Adrenal gland (tissue), 5 donors: ENCODE results near the gene KLHL29.

Experiments
- POLR2A ChIP-seq, 2 donors: fragments of 450-650 bp; IDR thresholded peaks; one replicate each; pipeline ENCODE4 v1.6.1; 2017; ENCODE audit warnings: antibody characterized with exemption in 2 of 2, mild to moderate bottlenecking in 2 of 2, moderate library complexity in 1 of 2
- TF ChIP-seq, protein P1 (sequence below), 6 experiments: fragments of 450-650 bp in 4 of 6; fragments of 200-600 bp in 2 of 6; sonication (generic) in 1 of 6; IDR thresholded peaks; 1 replicate in 5 of 6; 2 replicates in 1 of 6; pipeline versions ENCODE4 v1.5.1 to v1.8.0; 2016 to 2021; ENCODE audit warnings: antibody characterized with exemption in 6 of 6, mild to moderate bottlenecking in 2 of 6, moderate library complexity in 1 of 6
- donor health status: DM: no; HTN: no; CAD: no.

DNA sequence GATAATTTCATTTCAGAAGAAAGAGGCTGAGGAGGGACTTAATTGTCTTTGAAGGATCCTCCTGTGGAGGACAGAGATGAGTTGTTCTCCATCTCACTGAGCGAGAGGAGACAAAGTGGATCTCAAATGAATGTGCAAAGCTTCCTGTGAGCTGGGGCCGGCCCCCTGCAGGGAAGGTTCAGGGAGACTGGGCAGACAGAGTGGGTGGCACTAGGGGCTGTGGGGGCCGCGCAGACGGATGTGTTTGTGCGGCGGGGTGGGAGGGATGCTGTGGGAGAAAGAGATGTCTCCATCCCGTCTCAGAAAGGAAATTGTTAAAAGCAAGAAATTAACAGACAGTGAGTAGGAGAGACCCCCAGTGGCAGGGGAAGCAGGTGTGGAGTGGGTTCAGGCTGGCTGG, 29.1 kb downstream of the KLHL29 start:
- TF ChIP-seq, protein P1, sequence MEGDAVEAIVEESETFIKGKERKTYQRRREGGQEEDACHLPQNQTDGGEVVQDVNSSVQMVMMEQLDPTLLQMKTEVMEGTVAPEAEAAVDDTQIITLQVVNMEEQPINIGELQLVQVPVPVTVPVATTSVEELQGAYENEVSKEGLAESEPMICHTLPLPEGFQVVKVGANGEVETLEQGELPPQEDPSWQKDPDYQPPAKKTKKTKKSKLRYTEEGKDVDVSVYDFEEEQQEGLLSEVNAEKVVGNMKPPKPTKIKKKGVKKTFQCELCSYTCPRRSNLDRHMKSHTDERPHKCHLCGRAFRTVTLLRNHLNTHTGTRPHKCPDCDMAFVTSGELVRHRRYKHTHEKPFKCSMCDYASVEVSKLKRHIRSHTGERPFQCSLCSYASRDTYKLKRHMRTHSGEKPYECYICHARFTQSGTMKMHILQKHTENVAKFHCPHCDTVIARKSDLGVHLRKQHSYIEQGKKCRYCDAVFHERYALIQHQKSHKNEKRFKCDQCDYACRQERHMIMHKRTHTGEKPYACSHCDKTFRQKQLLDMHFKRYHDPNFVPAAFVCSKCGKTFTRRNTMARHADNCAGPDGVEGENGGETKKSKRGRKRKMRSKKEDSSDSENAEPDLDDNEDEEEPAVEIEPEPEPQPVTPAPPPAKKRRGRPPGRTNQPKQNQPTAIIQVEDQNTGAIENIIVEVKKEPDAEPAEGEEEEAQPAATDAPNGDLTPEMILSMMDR (IDR thresholded peaks at IDR 0.05), result no peak
- no peak for TF ChIP-seq POLR2A (IDR thresholded peaks at IDR 0.05)
